Muscle layer of duodenum (tissue), 2 donors: ENCODE measurements around the gene HOXA11.

ENCODE experiments used
- H3K27ac ChIP-seq: one replicate; pipeline ENCODE4 v1.7.0; 2013; ENCODE audit warnings: mild to moderate bottlenecking, low read length
- H3K27me3 ChIP-seq: one replicate; pipeline ENCODE4 v1.7.0; 2013; ENCODE audit warnings: low read depth, mild to moderate bottlenecking, control low read depth, low read length
- H3K36me3 ChIP-seq, 2 donors: one replicate each; pipeline ENCODE4 v1.7.0; 2013; ENCODE audit warnings: low read length in 2 of 2, control low read depth in 1 of 2, mild to moderate bottlenecking in 1 of 2; ENCODE audit not compliant: insufficient read depth in 2 of 2, control insufficient read depth in 1 of 2
- H3K4me1 ChIP-seq, 2 donors: one replicate each; pipeline ENCODE4 v1.7.0; 2013; ENCODE audit warnings: low read length in 2 of 2, mild to moderate bottlenecking in 2 of 2, control low read depth in 1 of 2, moderate library complexity in 1 of 2; ENCODE audit not compliant: insufficient read depth in 2 of 2, control insufficient read depth in 1 of 2
- H3K4me3 ChIP-seq, 2 donors: one replicate each; pipeline ENCODE4 v1.7.0; 2013; ENCODE audit warnings: low read length in 2 of 2, low read depth in 1 of 2, mild to moderate bottlenecking in 1 of 2
- H3K9me3 ChIP-seq, 2 donors: one replicate each; pipeline ENCODE4 v1.7.0; 2013; ENCODE audit warnings: low read length in 2 of 2, control low read depth in 1 of 2, mild to moderate bottlenecking in 1 of 2; ENCODE audit not compliant: control insufficient read depth in 1 of 2
- donor health status: healthy.

HOXA11 gene

DNA sequence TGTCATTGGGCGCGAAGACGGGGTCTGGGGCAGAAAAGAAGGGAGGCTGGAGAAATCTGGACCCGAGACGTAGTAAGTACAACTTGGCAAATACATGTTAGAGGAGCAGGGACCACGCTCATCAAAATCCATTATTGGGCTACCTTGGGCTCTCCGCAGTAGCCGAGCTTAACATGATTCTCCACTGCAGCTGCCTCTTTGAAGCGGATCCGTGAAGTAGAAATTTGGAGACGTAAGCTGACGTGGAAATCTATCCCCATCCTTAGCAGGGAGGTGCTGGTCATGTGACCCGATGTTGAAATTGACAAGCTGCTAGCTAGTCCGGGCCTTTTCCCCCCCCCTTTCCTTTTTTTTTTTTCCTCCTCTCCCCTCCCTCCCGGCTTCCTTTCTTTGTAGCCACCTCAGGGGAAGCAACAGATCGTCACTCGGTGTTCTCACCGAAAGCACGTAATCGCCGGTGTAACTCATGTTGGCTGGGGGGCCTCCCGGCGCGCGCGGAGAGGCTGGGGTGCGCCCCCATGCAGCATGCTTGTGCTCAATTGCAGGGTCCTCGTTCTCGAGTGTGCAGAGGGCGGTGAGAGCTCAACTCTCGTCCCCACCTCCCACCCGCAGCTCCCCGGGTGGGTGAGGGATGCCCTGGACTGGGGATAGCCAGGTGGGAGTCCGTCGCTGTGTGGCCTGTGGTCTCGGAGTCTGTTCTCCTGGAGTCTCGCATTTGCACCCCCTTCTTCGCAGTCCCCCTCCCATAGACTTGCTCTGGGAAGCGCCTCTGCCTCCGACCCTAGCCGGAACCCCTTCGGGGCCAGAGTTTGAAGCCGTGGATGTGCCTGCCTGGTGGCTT, at the start of gene HOXA11:
TSS of gene HOXA11 (minus strand) at position 220 of the 841 bp plus-strand sequence. CDS start at position 132, 88 bp downstream.
- H3K9me3 ChIP-seq, result peaks cover 0 to 8% of the 10 kb centered on the region in 2 donors
- peaks cover 94% of the 10 kb centered on the region for H3K27me3 ChIP-seq
- H3K4me1 ChIP-seq, result peaks cover 0 to 43% of the 10 kb centered on the region in 2 donors
- peak within 1 kb of the TSS in 1 of 2 donors; percentile 33 for H3K4me3 ChIP-seq
- no peak within 1 kb of the TSS for H3K27ac ChIP-seq
- no peaks in the 10 kb centered on the region for H3K36me3 ChIP-seq

DNA sequence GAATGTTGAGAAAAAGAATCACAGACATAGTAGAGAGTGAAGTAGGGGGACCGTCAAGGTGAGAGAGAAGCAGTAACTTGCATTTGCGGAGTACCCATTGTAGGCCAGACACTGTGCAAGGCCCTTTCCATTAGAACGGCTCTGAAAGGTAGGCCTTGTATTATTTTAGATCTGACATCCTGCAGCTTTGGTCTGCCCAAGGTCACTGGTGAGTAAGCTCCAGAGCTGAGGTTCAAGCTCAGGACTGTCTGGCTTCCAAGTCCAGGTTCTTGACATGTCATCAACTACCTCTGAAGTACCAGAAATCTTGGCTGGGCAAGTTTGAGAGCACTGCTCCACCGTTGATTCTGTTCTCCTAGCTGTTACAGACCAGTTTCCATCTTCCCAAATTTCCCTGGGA, 44.4 kb upstream of the HOXA11 start:
- peaks cover 21% of the 10 kb centered on the region for H3K27me3 ChIP-seq
- H3K4me3 ChIP-seq, result no peak overlapping the region

GRCh38 chr7:27224983-27225934, 40.2 kb upstream of the HOXA11 start:
- peaks cover 0 to 10% of the 10 kb centered on the region in 2 donors for H3K4me1 ChIP-seq
- peaks cover 57% of the 10 kb centered on the region for H3K27me3 ChIP-seq
- no peak overlapping the region for H3K27ac ChIP-seq
- no peaks in the 10 kb centered on the region for H3K9me3 ChIP-seq
- H3K4me3 ChIP-seq, result no peak overlapping the region
- no peaks in the 10 kb centered on the region for H3K36me3 ChIP-seq

More for the DNA sequence above, 44.4 kb upstream of the HOXA11 start:
- H3K9me3 ChIP-seq, result no peaks in the 10 kb centered on the region
- no peak overlapping the region for H3K27ac ChIP-seq
- peaks cover 0 to 10% of the 10 kb centered on the region in 2 donors for H3K4me1 ChIP-seq
- no peaks in the 10 kb centered on the region for H3K36me3 ChIP-seq

GRCh38 chr7:27223941-27224575, 39.0 kb upstream of the HOXA11 start:
- H3K4me3 ChIP-seq, result no peak overlapping the region
- H3K36me3 ChIP-seq, result no peaks in the 10 kb centered on the region
- H3K27ac ChIP-seq, result no peak overlapping the region
- H3K9me3 ChIP-seq, result no peaks in the 10 kb centered on the region
- peaks cover 65% of the 10 kb centered on the region for H3K27me3 ChIP-seq
- peaks cover 0 to 10% of the 10 kb centered on the region in 2 donors for H3K4me1 ChIP-seq

- H3K27ac ChIP-seq, result no peak overlapping the region
Observed at GRCh38 chr7:27221201-27221797, 36.3 kb upstream of the HOXA11 start.

GRCh38 chr7:27220440-27220955, 35.5 kb upstream of the HOXA11 start:
- Histone ChIP-seq H3K4me1 (peaks cover 0 to 6% of the 10 kb centered on the region in 2 donors), H3K27me3 (peaks cover 52% of the 10 kb centered on the region), H3K9me3 (no peaks in the 10 kb centered on the region), H3K36me3 (no peaks in the 10 kb centered on the region), H3K4me3 (no peak overlapping the region), H3K27ac (no peak overlapping the region)

More at GRCh38 chr7:27221201-27221797, 36.3 kb upstream of the HOXA11 start:
- Histone ChIP-seq H3K9me3 (no peaks in the 10 kb centered on the region), H3K4me3 (no peak overlapping the region), H3K36me3 (no peaks in the 10 kb centered on the region), H3K27me3 (peaks cover 60% of the 10 kb centered on the region), H3K4me1 (peaks cover 0 to 10% of the 10 kb centered on the region in 2 donors)

- no peaks in the 10 kb centered on the region for H3K9me3 ChIP-seq
- H3K36me3 ChIP-seq, result no peaks in the 10 kb centered on the region
- peaks cover 45% of the 10 kb centered on the region for H3K27me3 ChIP-seq
- H3K27ac ChIP-seq, result no peak overlapping the region
- no peak overlapping the region for H3K4me3 ChIP-seq
- H3K4me1 ChIP-seq, result no peaks in the 10 kb centered on the region
Observed at GRCh38 chr7:27219821-27220220, 34.8 kb upstream of the HOXA11 start.

DNA sequence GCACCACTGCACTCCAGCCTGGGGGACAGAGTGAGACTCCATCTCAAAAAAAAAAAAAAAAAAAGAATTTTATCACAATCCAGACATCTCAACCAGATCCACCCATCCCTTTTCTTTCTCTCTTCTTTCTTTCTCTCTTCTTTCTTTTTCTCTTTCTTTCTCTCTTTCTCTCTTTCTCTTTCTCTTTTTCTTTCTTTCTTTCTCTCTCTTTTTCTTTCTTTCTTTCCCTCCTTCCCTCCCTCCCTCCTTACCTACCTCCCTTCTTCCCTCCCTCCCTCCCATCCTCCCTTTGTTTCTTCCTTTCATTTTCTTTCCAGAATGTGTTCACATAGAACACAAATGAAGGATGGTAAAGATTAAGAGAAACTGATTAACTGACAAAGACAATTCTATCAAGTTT, 32.9 kb upstream of the HOXA11 start:
- H3K36me3 ChIP-seq, result no peaks in the 10 kb centered on the region
- H3K4me3 ChIP-seq, result no peak overlapping the region
- peaks cover 51% of the 10 kb centered on the region for H3K27me3 ChIP-seq
- H3K9me3 ChIP-seq, result no peaks in the 10 kb centered on the region
- H3K4me1 ChIP-seq, result peaks cover 0 to 7% of the 10 kb centered on the region in 2 donors
- H3K27ac ChIP-seq, result no peak overlapping the region

DNA sequence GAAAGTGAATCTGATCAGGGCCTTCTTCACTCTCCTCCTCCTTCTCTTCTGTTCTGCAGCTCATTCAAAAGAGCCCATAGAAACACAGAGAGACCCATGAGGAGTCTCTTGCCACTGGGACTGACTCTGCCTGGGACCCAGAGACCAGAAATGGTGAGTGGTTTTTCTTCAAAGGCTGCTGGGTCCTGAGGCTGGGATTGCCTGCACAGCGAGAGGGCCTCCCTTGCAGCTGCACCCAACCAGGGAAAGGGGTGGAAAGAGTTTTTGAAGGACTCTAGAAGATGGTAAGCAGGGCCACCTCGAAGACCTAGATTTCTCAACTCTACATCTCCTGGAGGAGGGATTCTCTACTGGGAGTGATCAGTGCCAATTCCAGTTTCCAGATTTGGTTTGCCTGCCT, 30.3 kb upstream of the HOXA11 start:
- no peak overlapping the region for H3K27ac ChIP-seq
- no peaks in the 10 kb centered on the region for H3K9me3 ChIP-seq
- H3K4me1 ChIP-seq, result peaks cover 3 to 17% of the 10 kb centered on the region in 2 donors
- no peaks in the 10 kb centered on the region for H3K36me3 ChIP-seq
- H3K27me3 ChIP-seq, result peaks cover 51% of the 10 kb centered on the region
- H3K4me3 ChIP-seq, result no peak overlapping the region

DNA sequence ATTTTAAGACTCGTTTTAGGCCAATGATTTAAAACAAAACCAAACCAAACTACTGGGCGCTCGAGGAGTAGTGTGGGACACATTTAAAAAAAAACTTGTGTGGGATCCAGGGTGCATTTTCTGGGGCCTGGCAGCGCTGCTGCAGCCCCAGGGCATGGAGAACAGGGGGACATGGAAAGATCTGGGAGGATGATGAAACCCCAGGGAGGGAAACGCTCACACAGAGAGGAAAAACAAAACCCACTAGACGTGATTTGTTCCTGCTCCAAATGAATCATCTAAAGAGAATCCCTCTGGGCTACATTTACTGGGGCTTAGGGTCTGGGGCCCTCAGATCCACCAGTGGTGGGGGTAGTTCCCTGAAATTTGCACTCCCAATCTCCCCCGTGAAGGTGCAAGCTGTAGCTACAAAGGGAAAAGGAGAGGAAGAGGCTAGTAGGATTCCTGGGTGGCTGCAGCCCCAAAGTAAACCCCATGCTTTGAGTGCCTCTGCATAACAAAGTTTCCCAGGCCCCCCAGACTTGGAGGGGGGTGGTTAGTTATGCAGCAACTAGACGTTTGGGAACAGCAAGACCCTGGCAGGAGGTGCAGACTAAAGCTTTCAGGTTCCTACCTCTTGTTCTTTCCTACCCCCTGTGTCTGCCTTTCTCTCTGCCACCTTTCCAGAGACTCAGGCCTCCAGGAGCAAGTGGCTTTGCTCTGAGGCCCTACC, 29.4 kb upstream of the HOXA11 start:
- Histone ChIP-seq H3K9me3 (no peaks in the 10 kb centered on the region), H3K4me1 (peaks cover 3 to 18% of the 10 kb centered on the region in 2 donors), H3K27me3 (peaks cover 51% of the 10 kb centered on the region), H3K36me3 (no peaks in the 10 kb centered on the region), H3K4me3 (no peak overlapping the region), H3K27ac (no peak overlapping the region)
